ENCODE data around the gene LIPC.

Gene LIPC

GRCh38 chr15:58459045-58459444, 27.3 kb downstream of the LIPC start:
- no peak for DNase-seq

- DNase-seq = no peak
Observed at GRCh38 chr15:58459560-58459959, 27.8 kb downstream of the LIPC start.

GRCh38 chr15:58460116-58460790, 28.5 kb downstream of the LIPC start:
- DNase-seq = no peak

GRCh38 chr15:58460872-58461271, 29.1 kb downstream of the LIPC start:
- no peak for DNase-seq

GRCh38 chr15:58462547-58462946, 30.8 kb downstream of the LIPC start:
- DNase-seq = no peak

- DNase-seq = no peak
Observed at GRCh38 chr15:58462973-58463663, 31.3 kb downstream of the LIPC start.

GRCh38 chr15:58463815-58464650, 32.2 kb downstream of the LIPC start:
- no peak for DNase-seq

GRCh38 chr15:58465070-58465469, 33.3 kb downstream of the LIPC start:
- no peak for DNase-seq

- DNase-seq = no peak
Observed at GRCh38 chr15:58465866-58466517, 34.2 kb downstream of the LIPC start.

- no peak for DNase-seq
Observed at GRCh38 chr15:58466566-58466965, 34.8 kb downstream of the LIPC start.

- no peak for DNase-seq
Observed at GRCh38 chr15:58467121-58467721, 35.4 kb downstream of the LIPC start.

GRCh38 chr15:58467722-58468423, 36.1 kb downstream of the LIPC start:
- no peak for DNase-seq

GRCh38 chr15:58469432-58470353, 37.9 kb downstream of the LIPC start:
- DNase-seq = no peak

GRCh38 chr15:58471348-58471747, 39.6 kb downstream of the LIPC start:
- DNase-seq = no peak

GRCh38 chr15:58472221-58472620, 40.4 kb downstream of the LIPC start:
- no peak for DNase-seq

- no peak for DNase-seq
Observed at GRCh38 chr15:58472821-58473581, 41.2 kb downstream of the LIPC start.

- DNase-seq = no peak
Observed at GRCh38 chr15:58473724-58474123, 41.9 kb downstream of the LIPC start.

GRCh38 chr15:58474741-58475323, 43.0 kb downstream of the LIPC start:
- DNase-seq = no peak
